Glutamatergic neuron (in vitro differentiated cells): ENCODE results near the gene ZNF839. TPM values are rescaled to one million over a fixed set of nuclear protein-coding genes. Genes with fewer than 3 reads are reported as not detected.

ENCODE experiments used
- DNase-seq: peaks from one replicate; pipeline ENCODE4 v3.0.0; 2022
- H3K27ac Mint-ChIP-seq: one replicate; pipeline ENCODE4 v1.8.0; 2020; ENCODE audit warnings: mild to moderate bottlenecking, mixed read lengths, inconsistent platforms; ENCODE audit not compliant: unreplicated experiment
- H3K27me3 Mint-ChIP-seq: one replicate; pipeline ENCODE4 v1.8.0; 2020; ENCODE audit warnings: mild to moderate bottlenecking, moderate library complexity, mixed read lengths, inconsistent platforms; ENCODE audit not compliant: unreplicated experiment
- H3K36me3 Mint-ChIP-seq: one replicate; pipeline ENCODE4 v1.8.0; 2020; ENCODE audit warnings: mild to moderate bottlenecking, mixed read lengths, inconsistent platforms; ENCODE audit not compliant: unreplicated experiment
- H3K4me1 Mint-ChIP-seq: one replicate; pipeline ENCODE4 v1.8.0; 2020; ENCODE audit warnings: mild to moderate bottlenecking, low read depth, mixed read lengths, inconsistent platforms; ENCODE audit not compliant: unreplicated experiment
- H3K4me3 Mint-ChIP-seq: one replicate; pipeline ENCODE4 v1.8.0; 2020; ENCODE audit warnings: mild to moderate bottlenecking, mixed read lengths, inconsistent platforms; ENCODE audit not compliant: unreplicated experiment
- H3K9me3 Mint-ChIP-seq: one replicate; pipeline ENCODE4 v1.8.0; 2020; ENCODE audit warnings: mild to moderate bottlenecking, moderate library complexity, mixed read lengths, inconsistent platforms; ENCODE audit not compliant: unreplicated experiment
- total RNA-seq: library from RNA; stranded (reverse); fragmentation: NEBNext Ultra II Directional; extraction: Animal tissue kit (Norgen Biotek cat#: 25700); gene quantifications from one replicate; pipeline ENCODE4 v1.2.1, GENCODE V29; 2021; ENCODE audit not compliant: unreplicated experiment
- TF ChIP-seq, protein P1 (sequence below): fragments of 200-600 bp; sonication (generic); IDR thresholded peaks from one replicate; pipeline ENCODE4 v1.5.0; 2021; ENCODE audit not compliant: partially characterized antibody, unreplicated experiment

Gene ZNF839
- total RNA-seq, 1 donor from 2014 or later = 13.6 TPM

DNA sequence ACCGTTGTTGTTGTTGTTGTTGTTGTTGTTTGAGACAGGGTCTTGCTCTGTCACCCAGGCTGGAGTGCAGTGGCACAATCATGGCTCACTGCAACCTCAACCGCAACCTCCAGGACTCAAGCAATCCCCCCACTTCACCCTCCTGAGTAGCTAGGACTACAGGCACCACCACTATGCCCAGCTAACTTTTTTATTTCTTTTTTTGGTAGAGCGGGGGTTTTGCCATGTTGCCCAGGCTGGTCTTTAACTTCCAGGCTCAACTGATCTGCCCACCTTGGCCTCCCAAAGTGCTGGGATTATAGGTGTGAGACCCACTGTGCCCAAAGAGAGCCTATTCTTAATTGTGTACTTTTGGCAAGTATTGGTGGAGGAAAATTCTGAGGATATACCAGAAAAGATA lies 40.3 kb upstream of the ZNF839 start:
- DNase-seq = no peak
- no peak overlapping the region for H3K27ac Mint-ChIP-seq
- TF ChIP-seq, protein P1, sequence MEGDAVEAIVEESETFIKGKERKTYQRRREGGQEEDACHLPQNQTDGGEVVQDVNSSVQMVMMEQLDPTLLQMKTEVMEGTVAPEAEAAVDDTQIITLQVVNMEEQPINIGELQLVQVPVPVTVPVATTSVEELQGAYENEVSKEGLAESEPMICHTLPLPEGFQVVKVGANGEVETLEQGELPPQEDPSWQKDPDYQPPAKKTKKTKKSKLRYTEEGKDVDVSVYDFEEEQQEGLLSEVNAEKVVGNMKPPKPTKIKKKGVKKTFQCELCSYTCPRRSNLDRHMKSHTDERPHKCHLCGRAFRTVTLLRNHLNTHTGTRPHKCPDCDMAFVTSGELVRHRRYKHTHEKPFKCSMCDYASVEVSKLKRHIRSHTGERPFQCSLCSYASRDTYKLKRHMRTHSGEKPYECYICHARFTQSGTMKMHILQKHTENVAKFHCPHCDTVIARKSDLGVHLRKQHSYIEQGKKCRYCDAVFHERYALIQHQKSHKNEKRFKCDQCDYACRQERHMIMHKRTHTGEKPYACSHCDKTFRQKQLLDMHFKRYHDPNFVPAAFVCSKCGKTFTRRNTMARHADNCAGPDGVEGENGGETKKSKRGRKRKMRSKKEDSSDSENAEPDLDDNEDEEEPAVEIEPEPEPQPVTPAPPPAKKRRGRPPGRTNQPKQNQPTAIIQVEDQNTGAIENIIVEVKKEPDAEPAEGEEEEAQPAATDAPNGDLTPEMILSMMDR = no peak
- peaks cover 2% of the 10 kb centered on the region for H3K9me3 Mint-ChIP-seq
- H3K4me3 Mint-ChIP-seq = no peak overlapping the region
- H3K27me3 Mint-ChIP-seq = no peaks in the 10 kb centered on the region
- peaks cover 5% of the 10 kb centered on the region for H3K36me3 Mint-ChIP-seq
- peaks cover 2% of the 10 kb centered on the region for H3K4me1 Mint-ChIP-seq

DNA sequence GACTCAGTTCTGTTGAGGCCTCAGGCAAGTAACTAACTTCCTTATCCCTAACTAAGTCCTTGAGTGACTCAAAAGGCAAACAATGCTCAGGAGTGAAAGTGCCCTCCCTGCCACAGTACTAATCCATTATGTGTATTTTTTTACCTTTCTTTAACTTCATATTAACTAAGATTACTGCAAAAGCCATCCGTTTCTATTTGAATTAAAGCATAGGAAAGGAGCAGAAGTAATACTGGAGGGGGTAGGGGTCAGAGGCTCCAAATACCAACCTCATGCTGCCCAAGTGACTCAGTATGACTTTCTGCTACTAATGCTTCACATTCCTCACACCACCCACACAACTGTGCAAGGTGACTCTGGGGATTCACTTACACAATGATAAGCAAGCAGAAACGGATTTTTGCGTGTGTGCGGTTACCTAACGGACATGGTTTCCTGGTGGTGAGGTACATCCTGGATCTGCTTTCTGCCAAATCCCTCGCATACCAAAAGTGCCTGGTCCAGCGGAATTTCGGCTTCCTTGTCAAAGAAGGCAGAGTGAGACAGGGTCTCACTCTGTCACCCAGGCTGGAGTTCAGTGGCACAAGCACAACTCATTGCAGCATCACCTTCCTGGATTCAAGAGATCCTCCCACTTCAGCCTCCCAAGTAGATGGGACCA lies 39.7 kb upstream of the ZNF839 start:
- peaks cover 1% of the 10 kb centered on the region for H3K9me3 Mint-ChIP-seq
- H3K4me1 Mint-ChIP-seq = peaks cover 2% of the 10 kb centered on the region
- no peak for DNase-seq
- no peak overlapping the region for H3K27ac Mint-ChIP-seq
- H3K36me3 Mint-ChIP-seq = peaks cover 5% of the 10 kb centered on the region
- no peaks in the 10 kb centered on the region for H3K27me3 Mint-ChIP-seq
- TF ChIP-seq, protein P1 = no peak
- no peak overlapping the region for H3K4me3 Mint-ChIP-seq

DNA sequence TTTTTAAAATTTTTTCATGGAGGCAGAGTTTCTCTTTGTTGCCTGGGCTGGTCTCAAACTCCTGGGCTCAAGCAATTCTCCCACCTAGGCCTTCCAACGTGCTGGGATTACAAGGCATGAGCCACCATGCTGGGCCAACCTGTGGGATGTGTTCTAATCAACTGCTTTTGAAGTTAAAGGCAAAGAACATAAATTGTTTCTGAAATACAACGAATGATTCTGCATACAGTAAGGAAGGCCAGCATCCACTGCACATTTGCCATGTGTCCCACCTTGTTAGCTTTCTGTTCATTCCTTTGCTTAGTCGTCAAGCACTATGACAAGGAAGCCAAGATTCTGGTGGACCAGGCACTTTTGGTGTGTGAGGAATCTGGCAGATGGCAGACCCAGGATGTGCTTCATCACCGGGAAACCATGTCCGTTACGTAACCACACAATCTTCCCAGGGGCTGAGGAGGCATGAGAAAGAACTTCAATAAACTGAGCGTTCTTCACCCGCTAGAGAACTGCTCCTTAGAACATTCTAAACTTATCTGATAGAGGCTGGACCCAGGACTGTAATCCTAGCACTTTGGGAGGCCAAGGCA lies 39.1 kb upstream of the ZNF839 start:
- no peak overlapping the region for H3K27ac Mint-ChIP-seq
- H3K36me3 Mint-ChIP-seq = peaks cover 5% of the 10 kb centered on the region
- DNase-seq = no peak
- no peak overlapping the region for H3K4me3 Mint-ChIP-seq
- H3K4me1 Mint-ChIP-seq = peaks cover 2% of the 10 kb centered on the region
- H3K27me3 Mint-ChIP-seq = no peaks in the 10 kb centered on the region
- no peaks in the 10 kb centered on the region for H3K9me3 Mint-ChIP-seq
- TF ChIP-seq, protein P1 = no peak

DNA sequence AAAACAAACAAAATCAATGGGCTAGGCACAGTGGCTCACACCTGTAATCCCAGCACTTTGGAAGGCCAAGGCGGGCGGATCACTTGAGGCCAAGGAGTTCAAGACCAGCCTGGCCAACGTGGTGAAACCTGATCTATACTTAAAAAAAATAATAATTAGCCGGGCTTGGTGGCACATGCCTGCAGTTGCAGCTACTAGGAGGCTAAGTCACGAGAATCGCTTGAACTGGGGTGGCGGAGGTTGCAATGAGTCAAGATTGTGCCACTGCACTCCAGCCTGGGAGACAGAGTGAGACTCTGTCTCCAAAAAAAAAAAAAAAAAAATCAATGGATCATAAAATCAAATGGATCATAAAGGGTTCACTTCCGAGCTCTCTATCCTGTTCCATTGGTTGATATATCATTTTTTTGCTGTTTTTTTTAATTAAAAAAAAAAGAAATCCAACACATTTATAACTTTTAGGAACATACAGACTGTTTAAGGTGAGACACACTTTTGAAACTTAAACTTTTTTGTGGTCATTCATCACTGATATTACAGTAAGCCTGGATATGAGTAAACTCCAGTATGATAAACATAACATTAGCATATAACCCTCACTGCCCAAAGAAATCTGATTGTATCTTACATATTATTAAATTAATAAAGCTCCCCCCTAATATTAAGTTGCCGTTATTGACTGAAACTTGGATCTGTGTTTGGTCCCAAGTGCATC lies 36.6 kb upstream of the ZNF839 start:
- DNase-seq = no peak
- TF ChIP-seq, protein P1 = no peak
- peaks cover 2% of the 10 kb centered on the region for H3K4me1 Mint-ChIP-seq
- H3K4me3 Mint-ChIP-seq = no peak overlapping the region
- H3K36me3 Mint-ChIP-seq = no peaks in the 10 kb centered on the region
- H3K27ac Mint-ChIP-seq = no peak overlapping the region
- no peaks in the 10 kb centered on the region for H3K27me3 Mint-ChIP-seq
- H3K9me3 Mint-ChIP-seq = no peaks in the 10 kb centered on the region

DNA sequence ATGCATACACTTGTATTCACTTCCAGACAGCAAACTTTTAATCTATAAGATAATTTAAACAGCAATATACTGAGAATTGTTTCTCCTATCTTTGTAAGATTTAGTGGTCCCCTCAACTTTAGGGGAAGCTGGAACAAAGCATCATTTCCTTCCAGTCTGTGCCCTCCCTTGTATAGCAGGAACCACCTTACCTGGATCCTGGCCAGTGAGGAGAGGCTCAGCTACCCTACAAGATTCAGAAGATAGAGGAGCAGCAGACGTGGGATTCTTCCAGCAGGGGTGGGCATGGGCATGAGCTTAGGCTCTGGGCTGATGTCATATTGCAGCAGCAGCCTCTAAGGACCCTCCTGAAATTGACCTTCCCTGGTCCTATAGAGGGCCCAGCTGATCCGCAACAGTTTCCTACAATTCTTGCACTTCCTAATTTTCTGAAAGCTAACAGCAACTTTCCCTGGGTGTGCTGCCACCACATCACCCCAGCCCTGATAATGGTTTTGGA lies 35.9 kb upstream of the ZNF839 start:
- DNase-seq = no peak
- no peaks in the 10 kb centered on the region for H3K36me3 Mint-ChIP-seq
- no peaks in the 10 kb centered on the region for H3K4me1 Mint-ChIP-seq
- TF ChIP-seq, protein P1 = no peak
- H3K4me3 Mint-ChIP-seq = no peak overlapping the region
- H3K9me3 Mint-ChIP-seq = no peaks in the 10 kb centered on the region
- no peak overlapping the region for H3K27ac Mint-ChIP-seq
- no peaks in the 10 kb centered on the region for H3K27me3 Mint-ChIP-seq
